ENCODE results near the gene SNAPC2.
"Not testable (repeated sequence)": the region's sequence is repeated elsewhere in the genome, so short reads cannot be mapped to it uniquely, and the experiment has no call there.

The SNAPC2 gene

DNA sequence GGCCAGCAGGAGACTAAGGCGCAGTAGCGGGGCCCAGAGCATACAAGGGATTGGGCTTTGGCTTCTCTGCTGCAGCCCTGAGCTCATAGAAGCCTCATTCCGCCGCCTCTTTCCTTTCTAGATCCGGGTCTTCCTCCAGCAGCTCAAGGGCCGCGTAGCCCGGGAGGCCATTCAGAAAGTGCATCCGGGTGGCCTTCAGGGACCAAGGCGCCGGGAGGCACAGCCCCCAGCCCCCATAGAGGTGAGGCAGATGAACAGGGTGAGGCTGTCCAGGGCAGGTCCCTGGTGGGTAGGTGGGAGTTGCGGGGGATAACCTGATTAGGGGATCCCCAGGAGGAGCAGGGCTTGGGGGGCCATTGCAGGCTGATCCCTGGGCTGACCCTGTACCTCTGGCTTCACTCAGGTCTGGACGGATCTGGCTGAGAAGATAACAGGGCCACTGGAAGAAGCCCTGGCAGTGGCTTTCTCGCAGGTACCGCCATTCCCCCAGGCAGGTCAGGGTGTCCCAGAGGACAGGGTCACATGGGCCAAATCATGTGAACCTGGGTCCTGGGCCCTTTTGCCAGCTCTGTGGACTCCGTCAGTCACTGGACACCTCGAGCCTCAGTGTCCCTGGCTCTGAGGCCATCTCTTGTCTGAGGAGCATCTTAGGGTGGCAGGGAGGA is 1.3 kb downstream of the SNAPC2 start:
- DNase-seq (ENCODE audit: low read depth): no peak

DNA sequence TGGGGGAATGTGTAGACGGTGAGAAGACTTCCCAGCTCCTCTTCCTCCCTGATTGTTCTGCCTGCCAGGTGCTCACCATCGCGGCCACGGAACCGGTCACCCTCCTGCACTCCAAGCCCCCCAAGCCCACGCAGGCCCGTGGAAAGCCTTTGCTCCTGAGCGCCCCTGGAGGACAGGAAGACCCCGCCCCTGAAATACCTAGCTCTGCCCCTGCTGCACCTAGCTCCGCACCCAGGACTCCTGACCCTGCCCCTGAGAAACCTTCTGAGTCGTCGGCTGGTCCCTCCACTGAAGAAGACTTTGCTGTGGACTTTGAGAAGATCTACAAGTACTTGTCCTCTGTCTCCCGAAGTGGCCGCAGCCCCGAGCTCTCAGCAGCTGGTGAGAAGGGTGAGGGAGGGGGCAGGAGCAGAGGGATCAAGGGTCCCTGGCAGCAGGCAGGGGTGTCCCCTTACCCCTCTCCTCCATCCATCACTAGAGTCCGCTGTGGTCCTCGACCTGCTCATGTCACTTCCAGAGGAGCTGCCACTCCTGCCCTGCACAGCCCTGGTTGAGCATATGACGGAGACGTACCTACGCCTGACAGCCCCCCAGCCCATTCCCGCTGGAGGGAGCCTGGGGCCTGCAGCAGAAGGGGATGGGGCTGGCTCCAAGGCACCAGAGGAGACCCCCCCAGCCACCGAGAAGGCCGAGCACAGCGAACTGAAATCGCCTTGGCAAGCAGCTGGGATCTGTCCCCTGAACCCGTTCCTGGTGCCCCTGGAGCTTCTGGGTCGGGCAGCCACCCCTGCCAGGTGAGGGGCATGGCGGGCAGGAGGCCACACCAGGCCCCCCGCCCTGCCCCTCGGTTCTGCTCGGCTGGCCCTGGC is 2.1 kb downstream of the SNAPC2 start:
- no peak for DNase-seq (ENCODE audit: low read depth)

GRCh38 chr19:7922836-7923195 is 2.7 kb downstream of the SNAPC2 start:
- DNase-seq (ENCODE audit: low read depth): no peak

DNA sequence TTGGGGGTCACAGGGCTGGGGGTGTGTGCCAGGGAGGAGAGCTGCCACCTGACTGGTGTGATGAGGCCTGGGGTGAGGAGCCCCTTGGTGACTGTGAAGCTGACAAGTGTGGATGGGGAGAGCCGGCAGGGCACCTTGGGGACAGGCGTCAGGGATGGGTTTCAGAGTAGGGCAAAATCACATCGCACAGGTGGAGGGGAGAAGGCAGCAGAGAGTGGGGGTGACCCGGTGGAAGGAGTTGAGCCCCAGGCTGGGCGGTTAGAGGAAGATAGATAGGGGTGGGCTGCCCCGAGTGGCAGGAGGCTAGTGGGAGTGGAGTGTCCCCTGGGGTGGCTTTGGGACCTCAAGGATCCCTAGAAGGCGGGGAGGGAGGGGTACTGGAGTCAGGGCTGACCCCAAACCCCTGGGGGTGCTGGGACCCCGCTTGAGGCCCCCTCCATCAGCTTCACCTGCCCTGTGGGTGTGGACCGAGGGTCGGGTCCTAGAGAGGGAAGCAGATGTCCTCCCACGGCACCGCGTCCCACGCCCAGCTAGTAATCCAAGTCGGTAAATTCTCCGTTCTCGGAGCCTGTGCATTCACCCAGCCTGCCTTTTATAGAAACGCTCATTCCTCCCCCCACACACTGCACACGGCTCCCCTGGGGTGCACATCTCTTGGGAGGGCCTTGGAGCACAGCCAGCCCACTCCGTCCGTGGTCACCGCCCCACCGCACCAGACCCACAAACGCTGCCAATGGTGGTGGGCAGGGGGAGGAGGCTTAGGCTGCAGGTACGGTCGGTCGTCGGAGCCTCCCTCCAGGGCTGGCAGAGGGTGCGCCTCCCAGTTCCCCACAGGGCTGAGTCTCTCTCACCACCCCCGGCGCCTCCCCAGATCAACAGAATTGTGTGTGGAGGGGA is 3.4 kb downstream of the SNAPC2 start:
- no peak for DNase-seq (ENCODE audit: low read depth)

DNA sequence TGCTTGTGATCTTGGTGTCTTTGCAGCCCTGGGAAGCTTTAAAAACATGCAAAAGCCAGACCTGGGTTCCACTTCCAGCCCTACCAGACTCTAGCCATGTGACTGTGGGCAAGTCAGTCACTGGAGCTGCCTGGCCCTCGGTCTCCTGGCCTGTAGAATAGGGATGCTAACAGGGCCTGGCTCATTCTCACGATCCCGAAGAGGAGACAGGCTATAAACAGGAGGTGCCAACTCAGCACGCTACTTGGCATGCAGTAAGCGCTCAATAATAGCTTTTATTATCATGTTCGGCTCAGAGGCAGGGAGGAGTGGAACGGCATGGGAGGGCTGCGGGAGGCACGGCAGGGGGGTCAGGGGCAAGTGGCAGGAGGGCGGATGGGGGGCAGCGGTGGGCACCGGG is 4.1 kb downstream of the SNAPC2 start:
- DNase-seq (ENCODE audit: low read depth): no peak

DNA sequence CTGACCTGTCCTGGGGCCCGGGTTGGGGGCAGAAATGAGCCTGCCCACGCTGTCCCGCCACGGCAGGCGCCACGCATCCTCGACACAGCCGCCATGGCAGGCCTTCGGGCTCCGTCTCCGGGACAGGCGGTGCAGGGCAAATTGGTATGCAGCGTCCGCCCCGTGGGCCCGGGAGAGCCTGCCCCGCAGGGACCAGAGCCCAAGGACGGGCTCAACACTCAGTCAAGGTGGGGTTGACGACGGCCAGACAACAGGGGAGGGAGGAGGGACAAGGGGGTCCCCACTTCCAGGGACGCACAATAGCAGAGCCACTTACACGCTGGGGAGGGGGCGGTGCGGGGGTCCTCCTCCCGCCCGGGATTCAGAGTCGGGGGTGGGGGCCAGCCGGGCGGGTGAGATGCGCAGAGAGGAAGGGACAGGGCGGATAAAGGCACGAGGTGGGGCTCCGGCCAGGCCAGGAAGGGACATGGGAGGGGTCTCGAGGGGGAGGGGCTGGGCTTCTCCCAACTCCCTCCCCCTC is 4.6 kb downstream of the SNAPC2 start:
- no peak for DNase-seq (ENCODE audit: low read depth)

DNA sequence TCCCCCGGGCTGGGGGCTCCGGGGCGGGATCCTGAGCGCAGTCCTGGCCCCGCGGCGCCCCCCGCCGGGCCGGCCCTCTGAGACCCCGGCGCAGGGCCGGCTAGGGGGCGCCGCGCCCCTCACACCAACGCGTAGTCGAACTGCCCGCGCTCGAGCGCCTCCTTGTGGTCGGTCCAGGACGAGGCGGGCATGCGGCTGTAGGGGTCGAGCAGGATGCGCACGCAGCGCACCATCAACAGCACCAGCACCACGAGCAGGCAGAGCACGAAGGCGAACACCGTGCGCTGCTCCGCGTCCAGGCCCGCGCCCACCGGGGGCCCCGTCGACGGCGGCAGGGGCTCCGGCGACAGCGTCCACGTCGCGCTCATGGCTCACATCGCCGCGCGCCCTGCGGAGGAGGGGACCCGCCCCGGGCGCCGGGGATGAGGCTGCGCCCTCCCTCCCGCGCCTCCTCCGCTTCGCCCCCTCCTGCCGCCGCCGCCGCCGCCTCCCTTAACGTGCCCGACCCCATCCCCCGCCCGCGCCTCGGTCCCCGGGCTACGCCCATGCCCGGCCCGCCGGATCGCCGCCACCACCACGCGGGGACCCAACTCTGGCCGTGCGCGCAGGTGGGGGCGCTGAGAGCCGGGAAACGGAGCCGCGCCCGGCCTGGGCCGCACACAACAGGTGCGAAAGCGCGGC is 5.2 kb downstream of the SNAPC2 start:
- DNase-seq (ENCODE audit: low read depth): peak; percentile 73

DNA sequence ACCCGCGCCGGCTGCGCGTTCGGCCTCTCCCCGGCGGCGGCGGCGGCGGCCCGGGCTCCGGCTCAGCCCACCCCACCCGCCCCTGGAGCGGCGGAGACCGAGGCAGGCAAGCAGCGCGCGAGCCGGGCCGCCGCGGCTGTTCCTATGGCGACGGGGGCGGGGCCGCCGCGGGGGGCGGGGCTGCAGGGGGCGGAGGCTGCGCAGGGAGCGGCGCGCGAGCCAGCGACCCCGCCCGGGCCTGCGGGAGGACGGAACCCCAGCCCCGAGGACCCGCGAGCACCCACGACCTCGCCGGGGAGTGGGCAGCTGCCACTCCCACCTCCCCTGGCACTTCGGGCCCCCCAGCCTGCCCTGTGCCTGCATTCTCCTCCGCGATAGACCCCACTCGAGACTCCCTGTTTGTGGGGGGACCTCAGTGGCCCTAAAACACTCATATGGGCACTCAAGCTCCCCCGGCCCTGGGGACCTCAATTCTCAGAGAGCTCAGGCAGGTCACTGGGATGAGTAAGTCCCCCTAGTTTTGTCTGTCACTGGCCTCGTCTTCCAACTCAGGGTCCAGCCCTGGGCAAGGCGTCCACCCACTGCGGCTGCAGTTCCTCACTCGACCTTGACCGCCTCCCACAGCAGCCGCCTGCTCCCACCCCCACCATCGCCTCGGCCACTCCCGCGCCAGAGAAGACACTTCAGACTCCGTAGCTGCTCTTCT is 6.0 kb downstream of the SNAPC2 start, which contains the start of gene CTXN1:
Gene CTXN1, minus strand, starts transcription at position 115 of the 706 bp plus-strand sequence. CDS start 597 bp downstream, outside the sequence.
- peak; percentile 74 for DNase-seq (ENCODE audit: low read depth)

- DNase-seq (ENCODE audit: low read depth): no peak
Observed at GRCh38 chr19:7926727-7927604, 6.8 kb downstream of the SNAPC2 start.

DNA sequence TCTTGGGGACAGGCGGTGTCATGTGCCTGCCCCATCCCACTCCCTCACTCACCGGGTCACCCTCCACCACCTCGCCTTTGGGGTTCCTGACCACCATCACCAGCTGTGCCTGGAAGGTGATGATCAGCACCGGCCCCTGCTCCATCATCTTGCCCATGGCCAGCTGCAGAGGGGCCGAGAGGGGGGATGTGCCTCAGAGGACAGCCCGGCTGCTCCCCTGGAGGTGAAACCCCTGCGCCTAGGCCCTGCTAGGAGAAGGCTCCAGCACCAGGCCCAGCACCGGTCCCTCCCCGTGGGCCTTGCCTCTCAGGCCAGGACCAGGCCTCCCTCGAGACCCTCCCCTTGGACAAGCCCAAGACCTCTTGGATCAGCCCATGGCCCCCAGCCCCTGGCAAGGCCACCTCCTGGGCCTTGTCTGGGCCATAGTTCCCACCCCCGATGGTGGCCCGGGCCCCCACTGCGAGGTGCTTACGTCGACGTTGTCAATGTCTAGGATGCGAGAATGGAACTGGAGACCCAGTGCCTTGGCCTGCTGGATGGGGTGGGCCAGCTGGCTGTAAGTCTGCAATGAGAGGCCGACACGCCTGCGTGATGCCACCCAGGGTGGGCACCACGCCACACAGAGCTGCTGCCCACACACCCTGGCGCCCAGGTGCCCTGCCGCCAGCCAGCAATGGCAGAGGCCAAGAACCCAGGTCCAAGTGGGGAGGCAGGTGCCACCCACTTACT is 7.6 kb downstream of the SNAPC2 start:
- no peak for DNase-seq (ENCODE audit: low read depth)

- DNase-seq (ENCODE audit: low read depth): no peak
Observed at GRCh38 chr19:7928334-7928706, 8.2 kb downstream of the SNAPC2 start.

GRCh38 chr19:7928741-7929701 is 8.9 kb downstream of the SNAPC2 start:
- peak; percentile 63 for DNase-seq (ENCODE audit: low read depth)

DNA sequence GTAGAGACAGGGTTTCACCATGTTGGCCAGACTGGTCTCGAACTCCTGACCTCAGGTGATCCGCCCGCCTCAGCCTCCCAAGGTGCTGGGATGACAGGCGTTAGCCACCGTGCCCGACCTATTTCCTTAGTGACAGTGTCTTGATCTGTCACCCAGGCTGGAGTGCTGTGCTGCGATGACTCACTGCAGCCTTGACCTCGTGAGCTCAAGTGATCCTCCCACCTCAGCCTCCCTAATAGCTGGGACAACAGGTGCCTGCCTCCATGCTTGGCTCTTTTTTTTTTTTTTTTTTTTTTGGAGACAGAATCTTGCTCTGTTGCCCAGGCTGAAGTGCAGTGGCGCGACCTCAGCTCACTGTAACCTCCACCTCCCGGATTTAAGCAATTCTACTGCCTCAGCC is 9.9 kb downstream of the SNAPC2 start:
- DNase-seq (ENCODE audit: low read depth): not testable (repeated sequence)

GRCh38 chr19:7930765-7931164 is 10.6 kb downstream of the SNAPC2 start:
- no peak for DNase-seq (ENCODE audit: low read depth)

- no peak for DNase-seq (ENCODE audit: low read depth)
Observed at GRCh38 chr19:7931221-7932061, 11.3 kb downstream of the SNAPC2 start.

DNA sequence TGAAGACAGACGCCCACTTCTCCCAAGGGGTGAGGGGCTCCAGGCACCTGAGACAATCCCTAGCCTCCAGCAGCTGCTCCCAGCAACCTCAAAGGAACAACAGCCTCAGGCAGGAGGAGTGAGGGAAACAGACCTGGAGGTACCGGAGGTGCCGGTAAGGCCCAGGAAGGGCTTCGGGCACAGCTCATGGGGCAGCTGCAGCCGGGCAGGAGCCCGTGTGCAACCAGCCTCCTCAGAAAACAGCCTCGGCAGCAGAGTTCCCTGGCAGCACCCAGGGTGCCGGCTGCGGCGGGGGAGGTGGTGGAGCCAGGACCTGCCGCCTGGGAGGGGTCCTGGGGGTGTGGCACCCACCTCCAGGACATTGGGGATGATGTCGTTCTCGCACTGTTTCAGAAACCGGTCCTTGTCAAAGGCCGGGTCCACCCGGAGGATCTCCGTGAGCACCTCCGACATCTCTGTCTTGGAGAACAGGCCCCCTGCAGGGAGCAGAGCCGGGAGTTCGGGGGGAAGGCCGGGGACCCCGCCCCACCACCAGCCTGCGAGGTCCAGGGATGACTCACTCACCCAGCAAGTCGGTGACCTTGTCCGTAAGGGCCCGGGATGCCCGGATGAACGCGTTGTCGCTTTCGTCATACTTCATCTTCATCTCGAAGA is 12.3 kb downstream of the SNAPC2 start:
- DNase-seq (ENCODE audit: low read depth): no peak

DNA sequence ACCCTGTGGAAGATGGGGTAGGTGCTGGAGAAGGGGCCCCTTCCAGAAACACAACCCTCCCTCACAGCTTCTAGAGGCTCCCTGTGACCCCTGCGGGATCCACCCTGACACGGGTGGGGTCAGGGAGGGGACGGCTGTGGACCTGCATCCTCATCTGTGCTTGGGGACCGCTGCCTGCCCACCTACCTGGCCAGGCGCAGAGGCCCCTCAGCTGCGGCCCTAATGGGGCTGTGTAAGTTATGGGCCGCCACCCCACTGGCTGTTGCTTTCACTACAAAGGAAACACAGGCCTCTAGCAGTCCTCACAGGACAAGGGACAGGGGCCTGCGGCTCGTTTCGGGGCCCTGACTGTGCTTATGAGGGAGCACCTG is 12.8 kb downstream of the SNAPC2 start:
- DNase-seq (ENCODE audit: low read depth): no peak
